Activated CD8-positive, alpha-beta memory T cell treated with anti-CD3 and anti-CD28 coated beads, Interleukin-2, amount 10 ng/mL, durations not matched to agents 7 days and 5 days (primary cell): ENCODE measurements around the gene RGL4. TPM values are rescaled to one million over a fixed set of nuclear protein-coding genes. Genes with fewer than 3 reads are reported as not detected.

Source experiments
- ATAC-seq: fragments of 150-1000 bp; cut with Tn5 transposase; one replicate; pipeline ENCODE4 v1.10.0; 2021; ENCODE audit warnings: moderate library complexity
- CTCF ChIA-PET: fragments of 350-600 bp; sonication (Branson Sonifier 250); formaldehyde crosslinking; loops from one replicate; lab custom pipeline; 2021; ENCODE audit warnings: antibody characterized with exemption; lab: Charles Lee
- DNase-seq: peaks from one replicate; pipeline ENCODE4 v3.0.0-alpha.2; 2020
- H3K27ac Mint-ChIP-seq: one replicate; pipeline ENCODE4 v1.8.0; 2021; ENCODE audit warnings: mild to moderate bottlenecking, mixed read lengths
- H3K27me3 Mint-ChIP-seq: one replicate; pipeline ENCODE4 v1.8.0; 2021; ENCODE audit warnings: mixed read lengths
- H3K36me3 Mint-ChIP-seq: one replicate; pipeline ENCODE4 v1.8.0; 2021; ENCODE audit warnings: mild to moderate bottlenecking, mixed read lengths
- H3K4me1 Mint-ChIP-seq: one replicate; pipeline ENCODE4 v1.8.0; 2021; ENCODE audit warnings: mixed read lengths
- H3K4me3 Mint-ChIP-seq: one replicate; pipeline ENCODE4 v1.8.0; 2021; ENCODE audit warnings: mild to moderate bottlenecking, moderate library complexity, mixed read lengths
- H3K9me3 Mint-ChIP-seq: one replicate; pipeline ENCODE4 v1.8.0; 2022; ENCODE audit warnings: low read depth, mixed read lengths
- total RNA-seq, 2 experiments: library from RNA; stranded (reverse); gene quantifications; one replicate each; pipeline ENCODE4 v1.2.3, GENCODE V29; 2021

RGL4 gene
- total RNA-seq, 2 experiments from 2014 or later: 15.5 to 30.8 TPM

- CTCF ChIA-PET: no interaction called here
- peaks cover 2% of the 10 kb centered on the region for H3K4me1 Mint-ChIP-seq
- H3K4me3 Mint-ChIP-seq: no peak overlapping the region
Observed at GRCh38 chr22:23684561-23685031, 6.2 kb upstream of the RGL4 start.

GRCh38 chr22:23685205-23685784 lies 5.5 kb upstream of the RGL4 start:
- ATAC-seq: no peak
- H3K27ac Mint-ChIP-seq: no peak overlapping the region
- H3K27me3 Mint-ChIP-seq: no peaks in the 10 kb centered on the region
- CTCF ChIA-PET: no interaction called here
- no peak overlapping the region for H3K4me3 Mint-ChIP-seq
- DNase-seq: no peak
- H3K9me3 Mint-ChIP-seq: no peaks in the 10 kb centered on the region
- H3K4me1 Mint-ChIP-seq: peaks cover 2% of the 10 kb centered on the region
- peaks cover 2% of the 10 kb centered on the region for H3K36me3 Mint-ChIP-seq

More at GRCh38 chr22:23684561-23685031, 6.2 kb upstream of the RGL4 start:
- H3K9me3 Mint-ChIP-seq: no peaks in the 10 kb centered on the region
- no peak overlapping the region for H3K27ac Mint-ChIP-seq
- peaks cover 2% of the 10 kb centered on the region for H3K36me3 Mint-ChIP-seq
- ATAC-seq: no peak
- no peak for DNase-seq
- H3K27me3 Mint-ChIP-seq: no peaks in the 10 kb centered on the region

- Mint-ChIP-seq H3K27me3 (no peaks in the 10 kb centered on the region), H3K27ac (no peak overlapping the region), H3K4me1 (no peaks in the 10 kb centered on the region), H3K36me3 (peaks cover 2% of the 10 kb centered on the region), H3K9me3 (no peaks in the 10 kb centered on the region), H3K4me3 (no peak overlapping the region)
- DNase-seq (no peak), ATAC-seq (no peak)
- CTCF ChIA-PET: interaction anchor here (1.1 kb wide), 2 partner anchors 9 to 10 kb away, joined by 3 read pairs; no protein-coding TSS in a partner anchor
Observed at GRCh38 chr22:23686416-23687024, 4.3 kb upstream of the RGL4 start.

- no peaks in the 10 kb centered on the region for H3K9me3 Mint-ChIP-seq
- CTCF ChIA-PET: no interaction called here
- H3K4me1 Mint-ChIP-seq: no peaks in the 10 kb centered on the region
- ATAC-seq (no peak), DNase-seq (no peak)
- no peak overlapping the region for H3K4me3 Mint-ChIP-seq
- no peaks in the 10 kb centered on the region for H3K27me3 Mint-ChIP-seq
- peaks cover 4% of the 10 kb centered on the region for H3K36me3 Mint-ChIP-seq
- no peak overlapping the region for H3K27ac Mint-ChIP-seq
Observed at GRCh38 chr22:23688121-23688520, 2.7 kb upstream of the RGL4 start.

- CTCF ChIA-PET: no interaction called here
- no peaks in the 10 kb centered on the region for H3K4me1 Mint-ChIP-seq
- H3K27me3 Mint-ChIP-seq: no peaks in the 10 kb centered on the region
- no peak for DNase-seq
- no peaks in the 10 kb centered on the region for H3K9me3 Mint-ChIP-seq
- H3K4me3 Mint-ChIP-seq: no peak overlapping the region
- ATAC-seq: no peak
- peaks cover 4% of the 10 kb centered on the region for H3K36me3 Mint-ChIP-seq
- H3K27ac Mint-ChIP-seq: no peak overlapping the region
Observed at GRCh38 chr22:23688571-23688970, 2.2 kb upstream of the RGL4 start.

GRCh38 chr22:23689414-23689813 lies 1.4 kb upstream of the RGL4 start:
- DNase-seq: no peak
- no peak for ATAC-seq
- Mint-ChIP-seq H3K27ac (no peak overlapping the region), H3K9me3 (no peaks in the 10 kb centered on the region), H3K4me3 (no peak overlapping the region), H3K36me3 (peaks cover 12% of the 10 kb centered on the region), H3K4me1 (peaks cover 4% of the 10 kb centered on the region), H3K27me3 (no peaks in the 10 kb centered on the region)
- CTCF ChIA-PET: no interaction called here

GRCh38 chr22:23691748-23692423 lies 1.1 kb downstream of the RGL4 start:
- Mint-ChIP-seq H3K4me3 (no peak overlapping the region), H3K27ac (no peak overlapping the region), H3K27me3 (no peaks in the 10 kb centered on the region), H3K36me3 (peaks cover 24% of the 10 kb centered on the region), H3K4me1 (peaks cover 27% of the 10 kb centered on the region), H3K9me3 (no peaks in the 10 kb centered on the region)
- DNase-seq (no peak), ATAC-seq (no peak)
- CTCF ChIA-PET: interaction anchor here (0.6 kb wide), 1 partner anchor 9 kb away, joined by 3 read pairs; no protein-coding TSS in a partner anchor

GRCh38 chr22:23692598-23693291 lies 1.9 kb downstream of the RGL4 start:
- H3K4me3 Mint-ChIP-seq: no peak overlapping the region
- ATAC-seq (no peak), DNase-seq (no peak)
- peaks cover 25% of the 10 kb centered on the region for H3K36me3 Mint-ChIP-seq
- H3K27ac Mint-ChIP-seq: no peak overlapping the region
- H3K9me3 Mint-ChIP-seq: no peaks in the 10 kb centered on the region
- H3K4me1 Mint-ChIP-seq: peaks cover 35% of the 10 kb centered on the region
- no peaks in the 10 kb centered on the region for H3K27me3 Mint-ChIP-seq
- CTCF ChIA-PET: no interaction called here

- Mint-ChIP-seq H3K4me3 (no peak overlapping the region), H3K4me1 (peaks cover 39% of the 10 kb centered on the region), H3K27me3 (no peaks in the 10 kb centered on the region), H3K27ac (peak overlapping the region; percentile 100), H3K36me3 (peaks cover 34% of the 10 kb centered on the region), H3K9me3 (no peaks in the 10 kb centered on the region)
- CTCF ChIA-PET: interaction anchor here (1.3 to 1.5 kb wide), 2 partner anchors 22 to 24 kb away, joined by 3 read pairs; no protein-coding TSS in a partner anchor
- DNase-seq (no peak), ATAC-seq (no peak)
Observed at GRCh38 chr22:23693979-23694680, 3.3 kb downstream of the RGL4 start.

- DNase-seq (no peak), ATAC-seq (no peak)
- Mint-ChIP-seq H3K27me3 (no peaks in the 10 kb centered on the region), H3K4me1 (peaks cover 43% of the 10 kb centered on the region), H3K27ac (peak overlapping the region; percentile 100), H3K36me3 (peaks cover 43% of the 10 kb centered on the region), H3K9me3 (peaks cover 2% of the 10 kb centered on the region), H3K4me3 (no peak overlapping the region)
- CTCF ChIA-PET: interaction anchor here (0.9 to 1.8 kb wide), 3 partner anchors 9 to 67 kb away, joined by 3 to 6 read pairs (median 3); no protein-coding TSS in a partner anchor
Observed at GRCh38 chr22:23695141-23695540, 4.3 kb downstream of the RGL4 start.

- H3K27ac Mint-ChIP-seq: peak overlapping the region; percentile 100
- peaks cover 2% of the 10 kb centered on the region for H3K9me3 Mint-ChIP-seq
- DNase-seq: no peak
- CTCF ChIA-PET: interaction anchor here (0.7 to 1.8 kb wide), 7 partner anchors 9 to 73 kb away, joined by 3 to 6 read pairs (median 3); no protein-coding TSS in a partner anchor
- H3K4me3 Mint-ChIP-seq: peak overlapping the region; percentile 90
- peaks cover 48% of the 10 kb centered on the region for H3K4me1 Mint-ChIP-seq
- H3K27me3 Mint-ChIP-seq: no peaks in the 10 kb centered on the region
- H3K36me3 Mint-ChIP-seq: peaks cover 49% of the 10 kb centered on the region
- ATAC-seq: no peak
Observed at GRCh38 chr22:23695571-23696325, 4.9 kb downstream of the RGL4 start.

GRCh38 chr22:23696326-23696851 lies 5.6 kb downstream of the RGL4 start:
- Mint-ChIP-seq H3K27me3 (no peaks in the 10 kb centered on the region), H3K9me3 (peaks cover 2% of the 10 kb centered on the region), H3K4me3 (peak overlapping the region; percentile 90), H3K27ac (peak overlapping the region; percentile 100), H3K4me1 (peaks cover 52% of the 10 kb centered on the region), H3K36me3 (peaks cover 55% of the 10 kb centered on the region)
- CTCF ChIA-PET: interaction anchor here (0.7 to 1.9 kb wide), 8 partner anchors 10 to 153 kb away, joined by 3 to 7 read pairs (median 3); no protein-coding TSS in a partner anchor
- DNase-seq (peak; percentile 95), ATAC-seq (peak; percentile 99)
